Ishikawa (cell line): ENCODE measurements around the gene SH2D1A.

Source experiments
- CEBPB ChIP-seq: IDR thresholded peaks from 2 replicates; pipeline ENCODE4 v1.6.1; 2012
- CREB1 ChIP-seq: IDR thresholded peaks from 2 replicates; pipeline ENCODE4 v1.6.1; 2012; ENCODE audit warnings: low read depth
- EGR1 ChIP-seq: IDR thresholded peaks from 2 replicates; pipeline ENCODE4 v1.6.1; 2012
- EP300 ChIP-seq: IDR thresholded peaks from 2 replicates; pipeline ENCODE4 v1.6.1; 2012; ENCODE audit warnings: borderline replicate concordance
- FOXM1 ChIP-seq: IDR thresholded peaks from 2 replicates; pipeline ENCODE4 v1.6.1; 2012; ENCODE audit warnings: low read depth, borderline replicate concordance
- NFIC ChIP-seq: IDR thresholded peaks from 2 replicates; pipeline ENCODE4 v1.6.1; 2012
- RAD21 ChIP-seq: IDR thresholded peaks from 2 replicates; pipeline ENCODE4 v1.6.1; 2012; ENCODE audit warnings: low read depth
- TAF1 ChIP-seq: IDR thresholded peaks from 2 replicates; pipeline ENCODE4 v1.6.1; 2012; ENCODE audit warnings: low read depth, mild to moderate bottlenecking
- TCF12 ChIP-seq: IDR thresholded peaks from 2 replicates; pipeline ENCODE4 v1.6.1; 2012; ENCODE audit warnings: low read depth
- TEAD4 ChIP-seq: IDR thresholded peaks from 2 replicates; pipeline ENCODE4 v1.6.1; 2012
- YY1 ChIP-seq: IDR thresholded peaks from 2 replicates; pipeline ENCODE4 v1.6.1; 2012; ENCODE audit warnings: low read depth
- ZBTB7A ChIP-seq: IDR thresholded peaks from 2 replicates; pipeline ENCODE4 v1.6.1; 2012; ENCODE audit warnings: low read depth
- TF ChIP-seq, protein P1 (sequence below): IDR thresholded peaks from 2 replicates; pipeline ENCODE4 v1.6.1; 2012
- TF ChIP-seq, protein P2 (sequence below): IDR thresholded peaks from 2 replicates; pipeline ENCODE4 v1.6.1; 2012; ENCODE audit warnings: low read depth, mild to moderate bottlenecking
- TF ChIP-seq, protein P3 (sequence below): IDR thresholded peaks from 2 replicates; pipeline ENCODE4 v1.6.1; 2012

Gene SH2D1A

DNA sequence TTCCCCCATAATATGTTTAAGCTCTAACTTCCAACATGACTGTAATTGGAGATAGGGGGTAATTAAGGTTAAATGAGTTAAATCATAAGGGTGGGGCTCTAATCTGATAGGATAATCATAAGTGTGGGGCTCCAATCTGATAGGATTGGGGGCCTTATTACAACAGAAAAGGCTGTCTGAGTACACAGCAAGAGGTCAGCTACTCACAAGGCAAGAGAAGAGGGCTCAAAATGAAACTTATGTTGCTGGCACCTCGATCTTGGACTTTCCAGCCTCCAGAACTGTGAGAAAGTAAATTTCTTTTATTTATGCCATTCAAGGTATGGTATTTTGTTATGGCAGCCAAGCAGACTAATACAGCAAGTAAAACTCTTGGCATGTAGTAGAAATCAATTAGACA is 16.4 kb downstream of the SH2D1A start:
- no peak for TF ChIP-seq NFIC
- TF ChIP-seq, protein P1, sequence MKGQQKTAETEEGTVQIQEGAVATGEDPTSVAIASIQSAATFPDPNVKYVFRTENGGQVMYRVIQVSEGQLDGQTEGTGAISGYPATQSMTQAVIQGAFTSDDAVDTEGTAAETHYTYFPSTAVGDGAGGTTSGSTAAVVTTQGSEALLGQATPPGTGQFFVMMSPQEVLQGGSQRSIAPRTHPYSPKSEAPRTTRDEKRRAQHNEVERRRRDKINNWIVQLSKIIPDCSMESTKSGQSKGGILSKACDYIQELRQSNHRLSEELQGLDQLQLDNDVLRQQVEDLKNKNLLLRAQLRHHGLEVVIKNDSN: no peak
- no peak for TF ChIP-seq CREB1
- TF ChIP-seq, protein P2, sequence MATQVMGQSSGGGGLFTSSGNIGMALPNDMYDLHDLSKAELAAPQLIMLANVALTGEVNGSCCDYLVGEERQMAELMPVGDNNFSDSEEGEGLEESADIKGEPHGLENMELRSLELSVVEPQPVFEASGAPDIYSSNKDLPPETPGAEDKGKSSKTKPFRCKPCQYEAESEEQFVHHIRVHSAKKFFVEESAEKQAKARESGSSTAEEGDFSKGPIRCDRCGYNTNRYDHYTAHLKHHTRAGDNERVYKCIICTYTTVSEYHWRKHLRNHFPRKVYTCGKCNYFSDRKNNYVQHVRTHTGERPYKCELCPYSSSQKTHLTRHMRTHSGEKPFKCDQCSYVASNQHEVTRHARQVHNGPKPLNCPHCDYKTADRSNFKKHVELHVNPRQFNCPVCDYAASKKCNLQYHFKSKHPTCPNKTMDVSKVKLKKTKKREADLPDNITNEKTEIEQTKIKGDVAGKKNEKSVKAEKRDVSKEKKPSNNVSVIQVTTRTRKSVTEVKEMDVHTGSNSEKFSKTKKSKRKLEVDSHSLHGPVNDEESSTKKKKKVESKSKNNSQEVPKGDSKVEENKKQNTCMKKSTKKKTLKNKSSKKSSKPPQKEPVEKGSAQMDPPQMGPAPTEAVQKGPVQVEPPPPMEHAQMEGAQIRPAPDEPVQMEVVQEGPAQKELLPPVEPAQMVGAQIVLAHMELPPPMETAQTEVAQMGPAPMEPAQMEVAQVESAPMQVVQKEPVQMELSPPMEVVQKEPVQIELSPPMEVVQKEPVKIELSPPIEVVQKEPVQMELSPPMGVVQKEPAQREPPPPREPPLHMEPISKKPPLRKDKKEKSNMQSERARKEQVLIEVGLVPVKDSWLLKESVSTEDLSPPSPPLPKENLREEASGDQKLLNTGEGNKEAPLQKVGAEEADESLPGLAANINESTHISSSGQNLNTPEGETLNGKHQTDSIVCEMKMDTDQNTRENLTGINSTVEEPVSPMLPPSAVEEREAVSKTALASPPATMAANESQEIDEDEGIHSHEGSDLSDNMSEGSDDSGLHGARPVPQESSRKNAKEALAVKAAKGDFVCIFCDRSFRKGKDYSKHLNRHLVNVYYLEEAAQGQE: no peak
- TF ChIP-seq TEAD4: no peak
- TF ChIP-seq, protein P3, sequence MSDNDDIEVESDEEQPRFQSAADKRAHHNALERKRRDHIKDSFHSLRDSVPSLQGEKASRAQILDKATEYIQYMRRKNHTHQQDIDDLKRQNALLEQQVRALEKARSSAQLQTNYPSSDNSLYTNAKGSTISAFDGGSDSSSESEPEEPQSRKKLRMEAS: no peak
- TF ChIP-seq ZBTB7A: no peak
- TF ChIP-seq TAF1: no peak
- TF ChIP-seq FOXM1: no peak
- TF ChIP-seq RAD21: no peak
- TF ChIP-seq CEBPB: no peak
- TF ChIP-seq TCF12: no peak
- no peak for TF ChIP-seq YY1
- TF ChIP-seq EGR1: no peak

DNA sequence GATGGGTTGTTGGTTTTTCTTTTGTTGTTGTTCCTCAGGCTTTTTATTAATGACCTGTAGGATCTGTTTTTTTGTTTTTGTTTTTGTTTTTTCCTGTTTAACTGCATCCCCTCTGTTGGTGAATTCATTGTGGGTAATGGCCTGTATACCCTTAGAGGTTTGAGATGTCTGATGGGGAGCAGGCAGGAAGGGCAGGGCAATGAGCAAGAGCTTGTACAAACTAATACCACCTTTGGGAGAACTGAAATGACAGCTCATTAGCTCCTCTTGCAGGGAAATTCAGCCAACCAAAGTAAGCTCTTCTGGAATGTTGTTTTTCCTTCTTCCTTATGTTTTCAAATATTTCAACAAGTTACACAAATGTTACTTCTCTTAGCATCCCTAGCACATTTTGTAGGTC is 23.4 kb downstream of the SH2D1A start:
- no peak for TF ChIP-seq TCF12
- TF ChIP-seq, protein P1: no peak
- no peak for TF ChIP-seq ZBTB7A
- TF ChIP-seq NFIC: no peak
- TF ChIP-seq, protein P3: no peak
- TF ChIP-seq RAD21: no peak
- no peak for TF ChIP-seq EP300
- TF ChIP-seq TEAD4: no peak
- no peak for TF ChIP-seq EGR1
- no peak for TF ChIP-seq CREB1

DNA sequence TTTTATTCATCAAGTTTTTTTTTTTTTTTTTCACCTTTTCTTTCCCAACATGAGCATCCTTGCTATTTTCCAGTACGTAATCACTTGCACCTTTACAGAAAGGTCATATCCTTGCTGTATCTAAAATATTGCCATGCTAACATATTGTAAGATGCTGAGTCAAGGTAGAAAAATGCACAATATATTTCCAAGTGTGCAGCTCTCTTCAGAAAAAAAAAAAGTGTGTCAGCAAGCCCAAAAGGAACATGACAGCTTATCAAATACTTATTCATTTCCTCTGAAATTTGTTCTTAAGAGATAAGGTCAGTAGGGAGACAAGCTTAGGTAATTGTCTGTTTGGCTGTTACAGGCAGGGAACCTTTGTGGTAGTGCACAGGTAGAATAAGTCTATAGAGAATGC is 27.0 kb downstream of the SH2D1A start:
- TF ChIP-seq, protein P1: no peak
- TF ChIP-seq FOXM1: no peak
- TF ChIP-seq CREB1: no peak
- TF ChIP-seq, protein P3: no peak
- TF ChIP-seq CEBPB: no peak

DNA sequence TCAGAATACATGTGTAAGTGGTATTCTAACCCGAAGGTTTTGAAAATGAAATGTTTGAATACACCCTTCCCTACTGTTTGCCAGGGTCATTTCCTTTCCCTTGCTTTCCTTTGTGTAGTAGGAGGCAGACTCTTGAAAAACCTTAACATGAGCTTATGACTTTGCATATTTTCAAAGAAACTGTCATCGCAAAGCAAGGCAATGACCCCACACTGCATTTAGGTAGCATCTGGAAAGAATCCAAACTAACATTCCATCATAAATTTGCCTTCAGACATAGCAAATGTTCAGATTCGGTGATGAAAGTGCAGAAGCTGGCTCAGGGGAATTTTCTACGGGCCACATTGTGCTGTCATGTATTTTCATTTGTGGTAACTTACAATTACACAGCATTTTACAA is 32.3 kb downstream of the SH2D1A start:
- TF ChIP-seq EP300 (no peak), CREB1 (no peak), ZBTB7A (no peak), FOXM1 (no peak), TAF1 (no peak), RAD21 (no peak), TEAD4 (no peak), CEBPB (no peak), EGR1 (no peak), YY1 (no peak), TCF12 (no peak)
- TF ChIP-seq, protein P2: no peak
- TF ChIP-seq, protein P3: no peak

DNA sequence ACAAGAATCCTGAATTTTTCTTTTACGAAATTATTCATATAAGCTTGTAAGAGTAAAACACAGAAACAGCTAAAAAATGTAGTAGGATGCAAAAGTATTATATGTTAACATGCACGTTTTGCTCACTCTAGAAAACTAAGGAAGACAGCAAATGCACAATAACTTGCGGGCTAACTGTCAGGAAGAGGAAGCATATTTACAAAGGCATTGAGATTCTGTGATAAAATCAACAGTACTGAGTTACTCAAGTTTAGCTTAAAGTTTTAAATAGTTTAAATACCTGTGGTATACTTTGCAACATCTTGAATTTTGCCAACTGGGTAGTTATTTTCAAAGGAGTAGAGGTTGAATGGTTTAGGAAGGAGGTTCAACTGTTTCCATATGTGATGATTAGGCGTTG is 37.0 kb downstream of the SH2D1A start:
- TF ChIP-seq, protein P1: no peak
- TF ChIP-seq TCF12 (no peak), CREB1 (no peak), CEBPB (no peak)
